Stimulated activated effector memory CD8-positive, alpha-beta T cell treated with anti-CD3 and anti-CD28 coated beads, Interleukin-12 subunit alpha, Interleukin-12 subunit beta, amount 100 ng/mL, for 72 hours (primary cell): ENCODE measurements around the gene EIF5A.

Experiments
- ATAC-seq: fragments of 150-1000 bp; cut with Tn5 transposase; 2 replicates; pipeline ENCODE4 v1.10.0; 2021
- DNase-seq, 2 donors: peaks; one replicate each; pipeline ENCODE4 v3.0.0; 2021 to 2022; ENCODE audit warnings: low spot score in 2 of 2
- H3K27ac Mint-ChIP-seq: one replicate; pipeline ENCODE4 v1.8.0; 2022; ENCODE audit warnings: mild to moderate bottlenecking, mixed read lengths
- H3K36me3 Mint-ChIP-seq: one replicate; pipeline ENCODE4 v1.8.0; 2022; ENCODE audit warnings: mild to moderate bottlenecking, mixed read lengths
- H3K4me1 Mint-ChIP-seq: one replicate; pipeline ENCODE4 v1.8.0; 2022; ENCODE audit warnings: mixed read lengths
- H3K4me3 Mint-ChIP-seq: one replicate; pipeline ENCODE4 v1.8.0; 2022; ENCODE audit warnings: mild to moderate bottlenecking, mixed read lengths
- H3K9me3 Mint-ChIP-seq: one replicate; pipeline ENCODE4 v1.8.0; 2022; ENCODE audit warnings: mixed read lengths

EIF5A gene

GRCh38 chr17:7314719-7315569, 7.5 kb downstream of the EIF5A start, which contains the start of gene GPS2:
Gene GPS2, minus strand, starts transcription at chr17:7315360. Its CDS starts 308 bp downstream, at chr17:7315052.
- DNase-seq (peak; percentile 89 to 94), ATAC-seq (peak; percentile 93)
- Mint-ChIP-seq H3K27ac (peak within 1 kb of the TSS; percentile 93), H3K36me3 (peaks cover 95% of the 10 kb centered on the region), H3K4me1 (peaks cover 65% of the 10 kb centered on the region), H3K4me3 (peak within 1 kb of the TSS; percentile 79), H3K9me3 (no peaks in the 10 kb centered on the region)

- Mint-ChIP-seq H3K27ac (peak overlapping the region; percentile 93), H3K9me3 (no peaks in the 10 kb centered on the region)
These were observed 8.3 kb downstream of the EIF5A start for GRCh38 chr17:7315570-7316235.

GRCh38 chr17:7317161-7317803, 9.9 kb downstream of the EIF5A start:
- DNase-seq = no peak
- ATAC-seq = no peak
- H3K36me3 Mint-ChIP-seq = peaks cover 93% of the 10 kb centered on the region
- H3K4me1 Mint-ChIP-seq = peaks cover 43% of the 10 kb centered on the region
- peak overlapping the region; percentile 39 for H3K4me3 Mint-ChIP-seq
- no peaks in the 10 kb centered on the region for H3K9me3 Mint-ChIP-seq
- peak overlapping the region; percentile 66 for H3K27ac Mint-ChIP-seq

More at GRCh38 chr17:7315570-7316235, 8.3 kb downstream of the EIF5A start:
- ATAC-seq (no peak), DNase-seq (no peak)
- H3K4me1 Mint-ChIP-seq = peaks cover 58% of the 10 kb centered on the region
- H3K36me3 Mint-ChIP-seq = peaks cover 93% of the 10 kb centered on the region
- H3K4me3 Mint-ChIP-seq = peak overlapping the region; percentile 79

- no peak overlapping the region for H3K4me3 Mint-ChIP-seq
- H3K4me1 Mint-ChIP-seq = peaks cover 33% of the 10 kb centered on the region
- H3K9me3 Mint-ChIP-seq = no peaks in the 10 kb centered on the region
- ATAC-seq (no peak), DNase-seq (no peak)
- H3K36me3 Mint-ChIP-seq = peaks cover 93% of the 10 kb centered on the region
- H3K27ac Mint-ChIP-seq = peak overlapping the region; percentile 89
These were observed 10.9 kb downstream of the EIF5A start for GRCh38 chr17:7318121-7318860.

- Mint-ChIP-seq H3K4me1 (peaks cover 19% of the 10 kb centered on the region), H3K36me3 (peaks cover 87% of the 10 kb centered on the region), H3K27ac (no peak overlapping the region), H3K9me3 (no peaks in the 10 kb centered on the region), H3K4me3 (no peak overlapping the region)
- DNase-seq (no peak), ATAC-seq (no peak)
These were observed 14.0 kb downstream of the EIF5A start for GRCh38 chr17:7321466-7321865.

- no peak for ATAC-seq
- no peak for DNase-seq
- Mint-ChIP-seq H3K4me3 (no peak overlapping the region), H3K27ac (no peak overlapping the region), H3K36me3 (peaks cover 85% of the 10 kb centered on the region), H3K4me1 (peaks cover 23% of the 10 kb centered on the region), H3K9me3 (no peaks in the 10 kb centered on the region)
These were observed 15.2 kb downstream of the EIF5A start for GRCh38 chr17:7322520-7323194.

GRCh38 chr17:7323731-7324437, 16.5 kb downstream of the EIF5A start:
- H3K36me3 Mint-ChIP-seq = peaks cover 73% of the 10 kb centered on the region
- no peak overlapping the region for H3K27ac Mint-ChIP-seq
- H3K4me3 Mint-ChIP-seq = no peak overlapping the region

GRCh38 chr17:7324438-7324779, 17.0 kb downstream of the EIF5A start:
- DNase-seq = no peak
- no peak overlapping the region for H3K4me3 Mint-ChIP-seq
- ATAC-seq = no peak
- H3K9me3 Mint-ChIP-seq = no peaks in the 10 kb centered on the region
- H3K27ac Mint-ChIP-seq = no peak overlapping the region
- peaks cover 37% of the 10 kb centered on the region for H3K4me1 Mint-ChIP-seq
- peaks cover 70% of the 10 kb centered on the region for H3K36me3 Mint-ChIP-seq

More at GRCh38 chr17:7323731-7324437, 16.5 kb downstream of the EIF5A start:
- DNase-seq (peak; percentile 72 to 89), ATAC-seq (peak; percentile 65)
- Mint-ChIP-seq H3K9me3 (no peaks in the 10 kb centered on the region), H3K4me1 (peaks cover 36% of the 10 kb centered on the region)

GRCh38 chr17:7325031-7325528, 17.7 kb downstream of the EIF5A start:
- peaks cover 43% of the 10 kb centered on the region for H3K4me1 Mint-ChIP-seq
- H3K27ac Mint-ChIP-seq = peak overlapping the region; percentile 43
- H3K4me3 Mint-ChIP-seq = no peak overlapping the region
- peaks cover 70% of the 10 kb centered on the region for H3K36me3 Mint-ChIP-seq
- no peak for ATAC-seq
- H3K9me3 Mint-ChIP-seq = no peaks in the 10 kb centered on the region
- DNase-seq = no peak

- Mint-ChIP-seq H3K27ac (no peak overlapping the region), H3K36me3 (peaks cover 63% of the 10 kb centered on the region), H3K4me3 (no peak overlapping the region), H3K9me3 (no peaks in the 10 kb centered on the region), H3K4me1 (peaks cover 52% of the 10 kb centered on the region)
- DNase-seq (no peak), ATAC-seq (no peak)
These were observed 18.8 kb downstream of the EIF5A start for GRCh38 chr17:7326186-7326585.

- Mint-ChIP-seq H3K4me3 (peak overlapping the region; percentile 88), H3K27ac (peak overlapping the region; percentile 0)
These were observed 19.6 kb downstream of the EIF5A start for GRCh38 chr17:7327056-7327455.

GRCh38 chr17:7327501-7327900, 20.1 kb downstream of the EIF5A start:
- no peaks in the 10 kb centered on the region for H3K9me3 Mint-ChIP-seq
- ATAC-seq = no peak
- peaks cover 50% of the 10 kb centered on the region for H3K36me3 Mint-ChIP-seq
- H3K4me3 Mint-ChIP-seq = peak overlapping the region; percentile 88
- H3K27ac Mint-ChIP-seq = peak overlapping the region; percentile 0
- H3K4me1 Mint-ChIP-seq = peaks cover 56% of the 10 kb centered on the region
- DNase-seq = no peak

More at GRCh38 chr17:7327056-7327455, 19.6 kb downstream of the EIF5A start:
- peaks cover 52% of the 10 kb centered on the region for H3K4me1 Mint-ChIP-seq
- H3K36me3 Mint-ChIP-seq = peaks cover 55% of the 10 kb centered on the region
- no peaks in the 10 kb centered on the region for H3K9me3 Mint-ChIP-seq
- DNase-seq (no peak), ATAC-seq (no peak)

GRCh38 chr17:7328009-7328408, 20.6 kb downstream of the EIF5A start:
- Mint-ChIP-seq H3K4me1 (peaks cover 59% of the 10 kb centered on the region), H3K36me3 (peaks cover 45% of the 10 kb centered on the region), H3K4me3 (peak overlapping the region; percentile 88), H3K27ac (peak overlapping the region; percentile 0), H3K9me3 (no peaks in the 10 kb centered on the region)
- ATAC-seq (no peak), DNase-seq (no peak)
